H9 (cell line): Measurements from ENCODE around the gene ENAM. TPM values are rescaled to one million over a fixed set of nuclear protein-coding genes. Genes with fewer than 3 reads are reported as not detected.

Experiments
- DNase-seq: peaks from one replicate; pipeline ENCODE4 v3.0.0-alpha.2; 2017
- H2AFZ ChIP-seq: one replicate; pipeline ENCODE4 v1.6.1; 2013; ENCODE audit warnings: mild to moderate bottlenecking, low read length, control low read depth, moderate library complexity
- H2AK5ac ChIP-seq: 2 replicates; pipeline ENCODE4 v1.6.1; 2013; ENCODE audit warnings: low read length, control low read depth, mixed read lengths; ENCODE audit not compliant: insufficient read length
- H2BK120ac ChIP-seq: one replicate; pipeline ENCODE4 v1.6.1; 2013; ENCODE audit warnings: low read depth, mild to moderate bottlenecking, low read length, control low read depth, inconsistent platforms; ENCODE audit not compliant: poor library complexity, severe bottlenecking
- H2BK12ac ChIP-seq: 2 replicates; pipeline ENCODE4 v1.6.1; 2013; ENCODE audit warnings: low read length, control low read depth, mixed read lengths, low read depth; ENCODE audit not compliant: insufficient read length
- H2BK15ac ChIP-seq: 2 replicates; pipeline ENCODE4 v1.6.1; 2013; ENCODE audit warnings: low read depth, low read length, control low read depth
- H2BK20ac ChIP-seq: one replicate; pipeline ENCODE4 v1.6.1; 2013; ENCODE audit warnings: low read depth, mild to moderate bottlenecking, low read length, control low read depth, inconsistent platforms; ENCODE audit not compliant: poor library complexity, severe bottlenecking
- H2BK5ac ChIP-seq: 2 replicates; pipeline ENCODE4 v1.6.1; 2013; ENCODE audit warnings: low read length, control low read depth, mixed read lengths; ENCODE audit not compliant: insufficient read length
- H3K14ac ChIP-seq: 2 replicates; pipeline ENCODE4 v1.6.1; 2013; ENCODE audit warnings: low read length, control low read depth; ENCODE audit not compliant: insufficient read depth
- H3K18ac ChIP-seq: 2 replicates; pipeline ENCODE4 v1.6.1; 2013; ENCODE audit warnings: low read depth, mild to moderate bottlenecking, mixed read lengths, low read length, control low read depth; ENCODE audit not compliant: insufficient read length
- H3K23ac ChIP-seq: 2 replicates; pipeline ENCODE4 v1.6.1; 2013; ENCODE audit warnings: low read length, control low read depth, mixed read lengths, low read depth; ENCODE audit not compliant: insufficient read length
- H3K23me2 ChIP-seq: 2 replicates; pipeline ENCODE4 v1.6.1; 2013; ENCODE audit warnings: low read depth, mild to moderate bottlenecking, mixed read lengths, low read length, control low read depth; ENCODE audit not compliant: insufficient read length, poor library complexity, severe bottlenecking
- H3K27ac ChIP-seq: 2 replicates; pipeline ENCODE4 v1.5.1; 2013; ENCODE audit warnings: low read length, control low read depth, mixed read lengths, low read depth; ENCODE audit not compliant: insufficient read length
- H3K27me3 ChIP-seq: 2 replicates; pipeline ENCODE4 v1.6.1; 2013; ENCODE audit warnings: low read length, control low read depth, inconsistent platforms; ENCODE audit not compliant: insufficient read depth
- H3K4ac ChIP-seq: 2 replicates; pipeline ENCODE4 v1.6.1; 2013; ENCODE audit warnings: low read depth, mild to moderate bottlenecking, control low read depth, inconsistent platforms, low read length, moderate library complexity
- H3K4me1 ChIP-seq: 2 replicates; pipeline ENCODE4 v1.6.1; 2013; ENCODE audit warnings: low read length, control low read depth, inconsistent platforms; ENCODE audit not compliant: insufficient read depth
- H3K4me2 ChIP-seq: 2 replicates; pipeline ENCODE4 v1.6.1; 2013; ENCODE audit warnings: low read length, control low read depth, mixed read lengths; ENCODE audit not compliant: insufficient read length, insufficient read depth
- H3K56ac ChIP-seq: 2 replicates; pipeline ENCODE4 v1.6.1; 2013; ENCODE audit warnings: low read depth, mild to moderate bottlenecking, mixed read lengths, low read length, control low read depth; ENCODE audit not compliant: insufficient read length
- H3K79me1 ChIP-seq: 2 replicates; pipeline ENCODE4 v1.6.1; 2013; ENCODE audit warnings: low read depth, mild to moderate bottlenecking, moderate library complexity, low read length, control low read depth, inconsistent platforms; ENCODE audit not compliant: insufficient read depth, poor library complexity, severe bottlenecking
- H3K79me2 ChIP-seq: 2 replicates; pipeline ENCODE4 v1.6.1; 2013; ENCODE audit warnings: low read length, control low read depth, inconsistent platforms; ENCODE audit not compliant: insufficient read depth
- H3K9ac ChIP-seq: 2 replicates; pipeline ENCODE4 v1.6.1; 2013; ENCODE audit warnings: low read length, control low read depth, mixed read lengths; ENCODE audit not compliant: insufficient read length; ENCODE audit errors: extremely low read depth
- H3K9me3 ChIP-seq: one replicate; pipeline ENCODE4 v1.6.1; 2013; ENCODE audit warnings: low read depth, low read length, inconsistent platforms; ENCODE audit not compliant: control insufficient read depth
- H3T11ph ChIP-seq: one replicate; pipeline ENCODE4 v1.6.1; 2013; ENCODE audit warnings: mild to moderate bottlenecking, low read length, control low read depth, inconsistent platforms
- H4K20me1 ChIP-seq: one replicate; pipeline ENCODE4 v1.6.1; 2013; ENCODE audit not compliant: control insufficient read depth, insufficient read length, insufficient read depth
- H4K5ac ChIP-seq: 2 replicates; pipeline ENCODE4 v1.6.1; 2013; ENCODE audit warnings: low read depth, mild to moderate bottlenecking, mixed read lengths, low read length, control low read depth; ENCODE audit not compliant: insufficient read length
- H4K8ac ChIP-seq: replicated peaks from 2 replicates; pipeline ENCODE4 v1.6.1; 2013; ENCODE audit warnings: low read length, control low read depth, mixed read lengths, low read depth; ENCODE audit not compliant: insufficient read length
- H4K91ac ChIP-seq: 2 replicates; pipeline ENCODE4 v1.6.1; 2013; ENCODE audit warnings: low read depth, mild to moderate bottlenecking, moderate library complexity, mixed read lengths, low read length, control low read depth; ENCODE audit not compliant: insufficient read length
- H3K27ac Mint-ChIP-seq, 3 experiments: 2 replicates in 2 of 3; 3 replicates in 1 of 3; pipeline ENCODE4 v1.8.0; 2020 to 2021; ENCODE audit warnings: mixed read lengths in 3 of 3, mild to moderate bottlenecking in 1 of 3, moderate library complexity in 1 of 3
- H3K27me3 Mint-ChIP-seq: 2 replicates; pipeline ENCODE4 v1.8.0; 2021; ENCODE audit warnings: low read depth, mild to moderate bottlenecking, moderate library complexity, mixed read lengths
- H3K36me3 Mint-ChIP-seq, 3 experiments: 2 replicates in 2 of 3; 3 replicates in 1 of 3; pipeline ENCODE4 v1.8.0; 2020 to 2021; ENCODE audit warnings: low read depth in 3 of 3, mixed read lengths in 3 of 3; ENCODE audit not compliant: insufficient read depth in 1 of 3
- H3K4me1 Mint-ChIP-seq, 2 experiments: 2 replicates each; pipeline ENCODE4 v1.8.0; 2020; ENCODE audit warnings: mixed read lengths in 2 of 2
- H3K4me3 Mint-ChIP-seq, 2 experiments: 2 replicates in 1 of 2; 3 replicates in 1 of 2; pipeline ENCODE4 v1.8.0; 2020 to 2021; ENCODE audit warnings: mild to moderate bottlenecking in 2 of 2, mixed read lengths in 2 of 2, moderate library complexity in 1 of 2
- H3K9me3 Mint-ChIP-seq, 2 experiments: 2 replicates in 1 of 2; 3 replicates in 1 of 2; pipeline ENCODE4 v1.8.0; 2020; ENCODE audit warnings: mild to moderate bottlenecking in 2 of 2, mixed read lengths in 2 of 2, moderate library complexity in 1 of 2
- CTCF ChIP-seq: fragments of 200-600 bp; sonication (generic); conservative IDR thresholded peaks from 3 replicates; pipeline ENCODE4 v1.8.0; 2021; ENCODE audit warnings: antibody characterized with exemption, mild to moderate bottlenecking
- WGBS: extraction: QIAGEN DNeasy Blood & Tissue Kit; methylation state at CpG from one replicate; pipeline ENCODE4 v1.1.7; 2013; ENCODE audit warnings: missing lambda C conversion rate, low lambda C conversion rate, mixed read lengths; ENCODE audit not compliant: insufficient read length; ENCODE audit errors: extremely low coverage; 5-methylcytosine and 5-hydroxymethylcytosine counted together
- total RNA-seq: library from RNA; stranded (reverse); gene quantifications from 2 replicates; pipeline ENCODE4 v1.2.1, GENCODE V29; 2021

The ENAM gene
- total RNA-seq, 1 experiment from 2014 or later, result not detected

- H3K4me3 Mint-ChIP-seq, result no peak overlapping the region
- no CpG with 5 or more reads among the region's 5 CpGs for WGBS
- H2BK20ac ChIP-seq, result no peak overlapping the region
Observed at GRCh38 chr4:70670332-70671014, 41.9 kb downstream of the ENAM start.

More at GRCh38 chr4:70670332-70671014, 41.9 kb downstream of the ENAM start:
- Histone ChIP-seq H4K8ac (no peak overlapping the region), H3K18ac (no peak overlapping the region), H3K56ac (no peak overlapping the region), H3K4me1 (no peaks in the 10 kb centered on the region), H2BK120ac (no peak overlapping the region), H3K27ac (no peak overlapping the region), H3K23ac (no peak overlapping the region), H2BK5ac (no peak overlapping the region), H3T11ph (no peak overlapping the region), H3K9me3 (no peaks in the 10 kb centered on the region), H3K79me1 (no peaks in the 10 kb centered on the region), H3K23me2 (no peaks in the 10 kb centered on the region), H3K4me2 (no peak overlapping the region), H3K79me2 (no peaks in the 10 kb centered on the region), H2AFZ (no peak overlapping the region), H2BK15ac (no peak overlapping the region), H3K4ac (no peak overlapping the region), H3K9ac (no peak overlapping the region), H2BK12ac (no peak overlapping the region), H4K20me1 (no peaks in the 10 kb centered on the region), H3K14ac (no peak overlapping the region), H4K91ac (no peak overlapping the region), H2AK5ac (no peak overlapping the region), H3K27me3 (no peaks in the 10 kb centered on the region), H4K5ac (no peak overlapping the region)
- TF ChIP-seq CTCF, result no peak
- DNase-seq, result no peak
- Mint-ChIP-seq H3K9me3 (no peaks in the 10 kb centered on the region), H3K4me1 (no peaks in the 10 kb centered on the region), H3K27me3 (peaks cover 3% of the 10 kb centered on the region; the same call in 1 of the 2 replicates), H3K27ac (no peak overlapping the region), H3K36me3 (no peaks in the 10 kb centered on the region)
